NCI-H345 (cell line): ENCODE measurements around the gene MOB1A.
"Not testable (repeated sequence)": the region's sequence is repeated elsewhere in the genome, so short reads cannot be mapped to it uniquely, and the experiment has no call there.

Experiments
- DNase-seq: peaks from one replicate; lab custom pipeline; 2025; lab: John Stamatoyannopoulos, UW

MOB1A gene

GRCh38 chr2:74178211-74179062 lies at the start of gene MOB1A:
MOB1A (minus strand) TSS chr2:74178879; CDS start chr2:74178674, 205 bp downstream.
- peak; percentile 99 for DNase-seq

- no peak for DNase-seq
These were observed 49.0 kb upstream of the MOB1A start for GRCh38 chr2:74227646-74228045.

- DNase-seq, result no peak
These were observed 48.1 kb upstream of the MOB1A start for GRCh38 chr2:74226648-74227213.

- no peak for DNase-seq
These were observed 47.2 kb upstream of the MOB1A start for GRCh38 chr2:74225698-74226459.

- no peak for DNase-seq
These were observed 45.5 kb upstream of the MOB1A start for GRCh38 chr2:74223941-74224770.

- DNase-seq, result no peak
These were observed 43.6 kb upstream of the MOB1A start for GRCh38 chr2:74222300-74222650.

- no peak for DNase-seq
These were observed 43.1 kb upstream of the MOB1A start for GRCh38 chr2:74221604-74222299.

- DNase-seq, result no peak
These were observed 42.4 kb upstream of the MOB1A start for GRCh38 chr2:74221091-74221490.

- DNase-seq, result no peak
These were observed 41.3 kb upstream of the MOB1A start for GRCh38 chr2:74219846-74220486.

GRCh38 chr2:74216642-74217041 lies 38.0 kb upstream of the MOB1A start:
- DNase-seq, result no peak

- not testable (repeated sequence) for DNase-seq
These were observed 37.1 kb upstream of the MOB1A start for GRCh38 chr2:74215771-74216170.

GRCh38 chr2:74212702-74213410 lies 34.2 kb upstream of the MOB1A start:
- no peak for DNase-seq

GRCh38 chr2:74206180-74206688 lies 27.6 kb upstream of the MOB1A start:
- DNase-seq, result no peak

- DNase-seq, result no peak
These were observed 26.9 kb upstream of the MOB1A start for GRCh38 chr2:74205596-74205995.

GRCh38 chr2:74205113-74205512 lies 26.4 kb upstream of the MOB1A start:
- no peak for DNase-seq

GRCh38 chr2:74204436-74204835 lies 25.8 kb upstream of the MOB1A start:
- DNase-seq, result no peak

GRCh38 chr2:74201596-74201995 lies 22.9 kb upstream of the MOB1A start:
- DNase-seq, result no peak

- DNase-seq, result no peak
These were observed 22.5 kb upstream of the MOB1A start for GRCh38 chr2:74201196-74201595.

- no peak for DNase-seq
These were observed 21.2 kb upstream of the MOB1A start for GRCh38 chr2:74199871-74200305.

- DNase-seq, result no peak
These were observed 20.6 kb upstream of the MOB1A start for GRCh38 chr2:74199275-74199701.
